Measurements from ENCODE around the gene PRKCE.

The PRKCE gene

DNA sequence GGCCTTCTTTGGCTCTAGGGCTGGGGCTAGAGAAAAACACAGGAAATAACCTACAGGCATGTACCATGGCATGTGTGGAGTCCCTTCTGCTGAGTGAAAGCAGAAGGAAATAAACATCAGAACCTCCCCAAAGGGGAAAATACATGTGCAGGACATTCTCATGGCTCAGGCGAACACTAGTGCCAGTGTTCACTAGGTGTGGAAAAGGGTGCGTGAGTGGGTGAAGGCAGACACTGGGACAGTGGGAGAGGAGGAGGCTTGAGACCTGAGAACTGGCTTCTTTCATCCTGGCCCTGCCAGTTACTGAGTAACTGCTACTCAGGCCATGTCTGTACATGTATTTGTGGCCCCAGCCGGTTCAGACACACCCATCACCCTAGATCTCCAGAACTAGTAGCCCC lies 268.2 kb downstream of the PRKCE start:
- no peak for DNase-seq

DNA sequence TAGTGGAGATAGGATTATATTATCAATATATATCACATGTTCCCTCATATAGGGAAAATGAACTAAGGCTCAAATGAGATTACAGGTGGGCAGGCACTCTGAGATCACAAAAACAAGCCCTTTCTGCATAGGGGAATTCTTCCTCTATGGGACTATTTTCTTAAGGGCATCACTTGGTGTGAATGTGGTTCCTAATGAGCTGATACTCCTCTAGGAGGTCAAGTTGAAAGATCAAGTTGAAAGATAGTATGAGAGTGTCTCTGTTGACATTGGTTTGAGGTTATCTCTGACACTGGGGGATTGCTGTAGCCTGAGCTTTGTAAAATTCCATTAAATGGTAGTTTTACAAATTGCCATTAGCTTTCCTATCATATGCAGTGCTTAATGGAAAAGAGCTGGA lies 270.4 kb downstream of the PRKCE start:
- no peak for DNase-seq

DNA sequence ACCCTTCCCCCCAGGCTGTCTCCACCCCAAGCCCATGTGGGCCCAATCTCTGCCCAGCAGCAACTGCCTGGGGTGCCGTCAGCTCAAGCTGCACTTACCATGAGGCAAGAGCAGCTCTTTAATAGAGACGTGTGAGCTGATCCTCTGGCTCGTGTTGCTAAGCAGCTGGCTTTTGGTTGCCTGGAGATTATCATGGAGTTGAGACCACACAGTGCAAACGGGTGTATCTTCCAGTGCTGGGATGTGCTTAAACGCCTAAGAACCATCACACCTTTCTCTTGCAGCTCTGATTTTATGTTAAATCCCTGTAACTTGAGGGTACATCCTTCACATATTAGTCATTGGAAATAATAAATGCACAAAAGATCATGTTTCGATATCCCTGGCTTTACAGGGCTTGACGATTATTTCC lies 271.1 kb downstream of the PRKCE start:
- no peak for DNase-seq

DNA sequence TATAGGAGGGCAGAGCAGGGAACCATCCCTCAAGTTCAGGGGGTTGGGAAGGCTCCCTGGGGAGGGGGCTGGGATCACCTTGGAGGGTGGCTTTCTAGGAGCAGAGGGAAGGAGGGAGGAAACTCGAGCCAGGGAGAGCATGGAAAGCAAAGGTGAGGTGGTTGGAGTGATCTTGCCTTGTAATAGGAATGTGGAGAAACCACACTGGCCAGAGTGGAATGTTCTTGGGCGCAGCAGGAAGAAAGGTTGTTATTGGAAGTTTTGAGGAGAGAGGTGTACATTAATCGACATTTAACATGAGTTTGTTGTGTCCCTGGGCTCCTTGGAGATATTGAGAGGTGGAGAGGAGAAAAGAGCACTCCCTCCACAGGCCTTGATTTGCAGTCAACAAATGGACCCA lies 272.2 kb downstream of the PRKCE start:
- DNase-seq, result no peak

DNA sequence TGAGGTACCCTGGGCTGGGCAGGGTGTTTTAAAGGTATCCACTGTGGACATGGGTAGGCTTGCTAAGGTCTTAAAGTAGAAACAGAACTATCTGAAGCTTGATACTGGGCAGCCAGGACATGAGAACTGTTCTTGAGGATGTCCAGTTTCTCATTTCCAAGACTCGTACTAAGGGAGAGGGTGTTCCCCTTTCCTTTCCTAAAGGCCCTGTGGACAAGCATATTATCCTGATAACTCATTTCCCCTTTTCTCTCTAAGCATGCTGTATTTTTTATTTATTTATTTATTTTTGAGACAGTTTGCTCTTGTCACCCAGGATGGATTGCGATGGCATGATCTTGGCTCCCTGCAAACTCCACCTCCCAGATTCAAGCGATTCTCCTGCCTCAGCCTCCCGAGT lies 273.6 kb downstream of the PRKCE start:
- DNase-seq, result peak; percentile 39

DNA sequence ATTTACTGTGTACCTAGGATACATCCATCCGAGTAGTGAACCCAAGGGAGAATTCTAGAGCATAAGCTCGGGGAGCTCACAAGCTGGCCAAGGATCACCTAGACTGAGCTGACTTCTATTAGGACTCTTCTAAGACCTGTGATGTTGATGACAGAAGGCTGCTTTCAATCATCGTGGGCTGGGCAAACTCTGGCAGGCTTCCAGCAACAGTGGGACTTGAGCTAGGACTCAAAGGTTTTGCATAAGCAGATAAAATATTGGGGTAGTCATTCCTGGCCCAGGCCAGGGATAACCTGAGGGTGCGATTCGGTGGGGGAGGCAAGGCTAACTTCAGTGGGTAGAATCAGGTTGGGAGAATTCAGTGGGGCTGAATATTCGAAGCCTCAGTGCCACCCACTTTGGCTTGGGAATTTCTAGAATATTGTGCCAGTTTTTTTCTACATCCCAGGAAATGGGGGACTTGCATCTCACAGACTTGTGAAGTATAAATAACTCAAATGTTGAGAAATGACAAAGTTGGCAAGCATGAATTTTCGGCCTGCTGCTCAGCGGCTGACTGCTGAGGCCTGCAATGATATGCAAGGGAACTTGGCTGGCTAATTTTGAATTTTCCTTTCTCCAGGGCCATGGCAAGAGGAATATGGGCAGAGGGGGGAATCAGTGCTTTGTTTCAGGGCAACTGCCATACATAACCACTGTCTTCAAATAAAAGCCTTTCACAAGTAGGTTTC lies 274.3 kb downstream of the PRKCE start:
- DNase-seq, result no peak

DNA sequence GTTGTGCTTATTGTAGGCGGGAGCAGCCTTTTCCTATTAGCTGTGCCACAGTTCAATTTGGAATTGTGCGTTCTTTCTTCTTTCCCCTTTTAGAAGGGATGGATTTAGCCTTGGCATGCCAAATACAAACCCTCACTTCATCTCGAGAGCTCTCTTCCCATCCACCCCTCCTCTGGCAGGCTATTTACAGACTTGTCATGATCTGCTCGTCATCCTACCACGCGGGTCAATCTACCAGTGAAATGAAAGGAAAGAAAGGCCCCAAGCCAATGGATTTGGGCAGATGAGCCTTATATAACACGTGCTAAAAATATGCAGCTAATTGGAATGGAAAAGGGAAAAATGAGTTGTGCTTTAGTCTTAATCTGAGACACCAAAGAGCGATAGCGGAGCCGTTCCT lies 277.5 kb downstream of the PRKCE start:
- DNase-seq, result no peak

DNA sequence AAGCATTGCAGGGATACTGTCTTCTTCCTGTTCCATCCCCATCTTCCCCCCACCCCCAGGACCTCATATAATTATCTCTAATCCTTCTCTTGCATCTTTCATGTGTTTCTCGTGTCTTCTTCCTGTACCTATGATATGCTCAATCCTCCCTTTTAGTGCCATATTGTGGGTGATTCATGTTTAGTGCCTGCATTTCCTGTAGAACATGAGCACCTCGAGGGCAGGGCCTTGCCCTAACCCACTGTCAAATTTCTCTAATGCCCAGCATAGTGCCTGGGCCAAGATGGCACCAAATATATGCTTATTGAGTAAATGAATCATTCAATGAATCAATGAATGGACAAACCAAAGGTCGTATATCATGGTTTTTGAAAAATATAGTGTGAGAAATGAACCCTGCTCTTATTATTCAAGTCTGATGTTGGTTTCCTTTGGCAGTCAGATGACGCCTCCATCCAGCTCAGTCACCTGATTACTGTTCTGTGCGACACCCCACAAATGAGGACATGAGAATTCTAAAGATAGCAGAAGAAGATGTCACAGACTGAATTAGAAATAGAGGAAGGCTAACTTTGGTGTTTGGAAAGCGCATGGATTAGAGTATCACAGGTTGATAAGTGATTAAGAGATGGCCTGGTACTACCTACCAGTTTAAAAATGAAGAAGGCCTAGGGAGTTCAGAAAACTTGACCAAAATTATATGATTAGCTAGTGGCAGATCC lies 278.4 kb downstream of the PRKCE start:
- DNase-seq, result peak; percentile 80

DNA sequence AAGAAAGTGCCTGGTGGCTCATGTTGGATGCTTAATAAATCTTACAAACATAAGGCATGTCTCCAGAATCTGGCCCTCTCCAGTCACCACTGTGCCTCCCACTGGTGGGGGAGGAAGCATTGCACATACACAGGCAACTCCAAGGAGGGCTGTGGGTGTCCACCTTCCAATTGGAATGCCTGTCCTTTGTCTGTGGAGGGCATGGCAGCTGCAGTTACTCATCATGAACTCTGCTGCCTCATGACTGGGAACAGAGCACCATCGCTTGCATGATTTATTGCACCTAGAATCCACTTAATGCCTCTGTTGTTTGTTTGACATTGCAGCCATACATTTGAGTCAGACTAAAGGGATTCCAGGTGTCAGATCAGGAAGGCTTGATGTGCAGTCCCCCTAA lies 278.9 kb downstream of the PRKCE start:
- peak; percentile 30 for DNase-seq

DNA sequence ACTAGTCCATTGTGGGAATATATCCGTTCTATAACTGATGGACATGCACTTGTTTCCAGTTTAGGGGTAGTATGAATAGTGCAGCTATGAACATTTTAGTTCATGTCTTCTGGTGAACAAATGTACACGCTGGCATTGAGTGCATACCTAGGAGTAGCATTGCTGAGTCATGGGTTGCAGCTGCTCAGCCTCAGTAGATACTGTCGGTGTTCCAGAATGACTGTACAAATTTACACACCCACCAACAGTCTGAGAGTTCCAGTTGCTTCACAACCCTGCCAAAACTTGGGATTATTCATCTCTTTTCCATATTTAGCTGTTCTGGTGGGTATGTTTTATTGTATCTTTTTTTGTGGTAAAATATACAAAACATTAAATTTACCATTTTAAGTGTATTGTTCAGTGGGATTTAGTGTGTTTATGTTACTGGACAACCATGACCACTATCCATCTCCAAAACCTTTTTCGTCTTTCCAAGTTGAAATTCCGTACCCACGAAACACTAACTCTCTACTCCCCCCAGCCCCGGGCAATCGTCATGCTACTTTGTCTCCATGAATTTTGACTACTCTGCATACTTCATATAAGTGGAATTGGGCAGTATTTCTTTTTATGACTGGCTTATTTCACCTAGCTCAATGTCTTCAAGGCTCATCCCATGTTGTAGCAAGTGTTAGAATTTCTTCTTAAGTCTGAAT lies 281.0 kb downstream of the PRKCE start:
- no peak for DNase-seq

DNA sequence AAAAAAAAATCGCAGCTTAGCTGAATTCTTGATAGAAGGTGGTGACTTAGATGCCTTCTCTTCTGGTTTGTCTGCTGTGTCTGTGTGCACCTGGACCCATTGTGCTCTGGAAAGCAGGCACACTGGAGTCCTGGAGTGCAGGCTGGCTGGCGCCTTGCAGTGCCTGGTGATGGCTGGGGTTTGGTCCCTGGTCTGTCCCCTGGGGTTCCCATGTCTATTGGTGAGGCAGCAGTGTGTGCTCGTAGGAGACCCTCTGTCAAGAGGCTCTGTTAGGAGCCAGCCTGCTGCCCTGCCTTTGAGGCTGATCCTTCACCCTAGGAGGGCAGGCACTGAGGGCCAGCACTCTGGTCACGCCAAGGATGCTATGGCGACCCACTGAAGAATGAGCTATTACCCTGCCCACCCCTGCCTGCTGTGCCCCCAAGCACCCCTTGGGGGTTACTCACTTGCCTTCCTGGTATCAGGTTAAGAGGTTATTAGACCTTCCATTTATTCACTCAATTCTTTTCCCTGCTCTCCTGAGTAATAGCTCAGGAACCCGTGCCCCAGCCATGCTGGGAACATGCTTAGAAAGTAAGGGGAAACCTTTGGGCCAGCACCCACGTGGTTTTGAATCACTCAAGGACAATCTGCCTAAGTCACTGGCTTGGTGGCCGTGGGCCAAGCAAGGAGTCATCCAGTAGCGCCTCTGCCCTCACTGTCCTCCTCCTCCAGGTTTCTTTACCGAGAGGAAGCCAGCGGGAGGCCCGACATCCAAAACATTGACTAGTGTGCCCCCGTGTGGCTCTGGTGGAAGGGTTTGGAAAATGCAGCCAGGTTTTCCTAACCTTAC lies 284.5 kb downstream of the PRKCE start:
- peak; percentile 98 for DNase-seq

DNA sequence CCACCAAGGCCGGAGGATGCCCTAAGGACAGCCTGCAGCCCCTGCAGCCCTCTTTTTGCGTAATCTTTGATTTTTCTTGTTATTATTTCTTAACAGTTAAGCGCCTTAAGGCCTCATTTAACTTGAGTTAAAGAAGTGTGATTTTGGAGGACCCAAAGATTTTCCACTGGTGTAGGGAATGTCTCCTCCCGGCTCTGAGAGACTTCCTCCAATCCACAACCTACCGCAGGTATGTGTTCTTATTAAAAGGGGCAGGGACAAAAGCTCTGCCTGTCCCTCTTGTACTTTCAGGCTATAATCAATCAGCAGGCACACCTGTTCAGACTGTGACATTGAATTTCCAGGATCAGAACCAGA lies 285.1 kb downstream of the PRKCE start:
- DNase-seq, result no peak

DNA sequence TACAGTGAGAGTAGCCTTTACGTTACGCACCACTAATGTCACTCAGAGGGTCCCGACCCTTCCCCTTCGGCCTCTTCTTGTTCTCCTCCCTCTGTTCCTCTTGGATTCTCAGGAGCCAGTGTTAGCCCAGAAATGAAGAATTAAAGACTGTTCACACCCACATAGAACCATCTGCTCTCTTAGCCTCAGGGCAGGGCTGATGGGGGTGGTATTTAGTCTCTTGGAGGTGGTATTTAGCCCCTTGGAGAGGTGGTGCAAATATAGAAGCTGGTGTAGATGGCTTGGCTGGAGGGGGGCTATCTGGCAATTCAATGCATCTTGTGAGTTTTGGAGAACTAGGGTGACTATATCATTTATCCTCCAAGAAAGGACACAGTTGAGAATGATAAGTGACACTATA lies 286.5 kb downstream of the PRKCE start:
- DNase-seq, result no peak

DNA sequence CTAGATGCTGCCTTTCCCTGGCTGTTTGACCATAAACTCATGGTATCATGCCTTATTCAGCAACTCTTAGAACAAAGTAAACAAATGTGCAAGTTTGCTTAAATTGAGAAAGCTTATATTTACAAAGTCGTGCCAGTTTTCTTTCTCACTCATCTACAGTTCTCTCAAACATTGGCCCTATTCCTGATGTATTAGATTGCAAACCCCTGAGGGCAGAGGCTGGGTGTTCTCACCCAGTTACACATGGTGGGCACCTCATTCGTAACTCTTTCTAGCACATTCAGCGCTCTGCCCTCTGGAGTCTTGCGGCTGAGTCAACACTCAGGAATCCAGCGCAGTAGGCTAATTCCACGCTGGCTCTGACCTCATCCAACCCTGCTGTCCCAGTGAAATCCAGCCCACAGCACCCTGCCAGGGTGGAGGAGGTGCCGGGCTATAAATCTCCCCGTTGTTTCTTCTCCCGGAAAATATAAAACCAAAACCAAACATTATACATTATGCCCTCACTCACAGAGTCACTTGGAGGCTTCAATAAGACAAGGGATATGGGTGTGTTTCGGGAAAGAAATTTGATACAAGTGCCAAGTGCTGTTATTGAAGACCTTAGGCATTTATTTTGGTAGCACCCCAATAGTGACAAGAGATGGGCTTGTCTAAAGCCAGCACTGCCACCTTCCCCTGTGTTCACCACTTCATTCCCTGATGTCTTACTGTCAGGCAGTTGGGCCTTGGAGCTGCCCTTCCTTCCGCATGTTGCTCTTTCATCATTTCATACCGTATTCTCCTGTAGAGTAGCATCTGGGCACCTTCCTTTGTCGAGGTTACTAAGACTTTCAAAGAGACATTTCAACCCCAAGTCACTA lies 287.4 kb downstream of the PRKCE start:
- DNase-seq, result no peak

DNA sequence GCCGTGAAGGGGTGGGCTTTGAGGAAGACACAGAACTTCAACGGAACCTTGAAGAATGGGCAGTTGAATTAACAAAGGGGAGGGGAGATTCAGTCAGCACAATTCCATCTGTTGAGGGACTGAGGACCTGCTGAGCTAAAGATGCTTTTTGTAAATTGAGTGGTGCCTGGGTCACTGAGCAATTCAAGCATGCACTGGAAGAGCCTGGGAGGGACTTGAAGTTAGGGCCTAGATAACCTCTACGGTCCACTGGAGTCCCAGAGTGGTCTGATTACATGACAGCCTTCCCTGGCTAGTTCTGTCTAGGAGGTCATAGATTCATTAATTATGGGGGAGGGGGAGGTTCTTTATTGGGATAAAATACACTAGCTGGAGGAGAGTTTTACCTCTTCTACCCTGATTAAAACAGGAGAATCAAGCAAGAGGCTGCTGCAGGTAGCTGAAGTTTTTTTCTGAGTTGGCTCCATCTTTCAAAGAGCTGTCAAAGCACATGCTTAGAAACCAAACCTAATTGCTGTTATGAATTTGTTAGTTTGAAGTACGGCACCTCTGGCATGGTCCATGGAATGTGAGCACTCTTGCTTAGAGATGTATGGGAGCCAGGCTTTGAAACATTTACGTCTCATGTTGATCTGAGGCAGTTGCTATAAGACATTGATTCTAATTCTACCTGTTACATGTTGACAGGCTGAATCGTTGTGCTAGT lies 290.2 kb downstream of the PRKCE start:
- DNase-seq, result no peak

DNA sequence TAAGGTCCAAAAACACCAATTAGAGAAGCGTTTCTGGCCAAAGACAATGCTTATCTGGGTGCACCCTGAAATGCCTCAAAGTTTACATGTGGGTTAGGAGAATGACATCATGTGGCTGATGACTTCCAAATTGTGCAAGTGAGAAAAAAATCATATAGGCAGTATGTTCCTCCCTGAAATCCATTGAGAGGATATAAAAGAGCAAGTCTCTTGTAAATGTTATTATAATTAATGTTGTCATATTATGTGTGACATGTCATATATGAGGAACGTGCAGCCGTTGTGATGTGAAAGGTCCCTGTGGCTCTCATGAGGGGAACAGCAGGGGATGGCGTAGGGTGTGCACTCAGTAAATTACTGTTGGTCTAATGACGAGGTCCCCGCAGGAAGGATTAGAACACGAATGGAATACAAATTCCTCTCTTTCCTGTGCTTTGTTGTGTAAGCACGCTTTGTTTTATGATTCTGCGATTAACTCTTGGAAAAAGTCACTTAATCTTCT lies 290.8 kb downstream of the PRKCE start:
- peak; percentile 68 for DNase-seq

DNA sequence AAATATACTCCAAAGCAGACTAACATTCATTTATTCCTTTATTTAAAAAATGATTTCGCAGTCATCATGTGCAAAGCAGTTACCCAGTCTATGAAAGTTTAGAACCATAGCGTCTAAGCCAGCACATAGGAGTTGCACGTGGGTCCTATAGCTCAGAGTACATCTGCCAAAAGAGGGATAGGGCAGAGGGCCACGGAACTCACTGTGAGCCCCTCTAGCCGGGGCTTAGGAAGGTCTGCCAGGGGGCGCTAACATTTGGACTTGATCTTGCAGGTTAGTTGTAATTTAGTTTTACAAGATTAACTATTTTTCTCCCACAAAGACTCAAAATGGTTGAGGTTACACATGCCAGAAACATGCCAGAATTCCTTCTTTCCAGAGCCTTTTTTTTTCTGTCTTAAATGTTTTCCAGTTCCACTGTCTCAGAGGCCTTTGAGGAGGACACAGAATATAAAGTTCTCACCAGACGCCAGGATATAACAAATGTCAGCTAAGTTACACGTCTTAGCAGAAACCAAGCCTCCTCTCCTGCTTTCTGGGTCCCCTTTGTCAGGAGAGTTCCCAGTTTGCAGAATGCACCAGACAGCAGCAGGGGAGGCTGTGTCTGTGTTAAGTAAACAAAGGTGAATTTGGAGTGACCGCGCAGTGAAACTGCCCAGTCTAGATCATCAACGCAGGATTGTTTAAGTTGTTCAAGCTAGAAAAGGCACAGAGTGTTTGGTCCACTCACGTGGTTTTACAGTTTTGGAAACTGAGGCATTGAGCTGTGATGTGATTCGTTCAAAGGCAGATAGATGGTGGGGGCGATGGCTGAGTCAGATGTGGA lies 292.0 kb downstream of the PRKCE start:
- DNase-seq, result no peak

DNA sequence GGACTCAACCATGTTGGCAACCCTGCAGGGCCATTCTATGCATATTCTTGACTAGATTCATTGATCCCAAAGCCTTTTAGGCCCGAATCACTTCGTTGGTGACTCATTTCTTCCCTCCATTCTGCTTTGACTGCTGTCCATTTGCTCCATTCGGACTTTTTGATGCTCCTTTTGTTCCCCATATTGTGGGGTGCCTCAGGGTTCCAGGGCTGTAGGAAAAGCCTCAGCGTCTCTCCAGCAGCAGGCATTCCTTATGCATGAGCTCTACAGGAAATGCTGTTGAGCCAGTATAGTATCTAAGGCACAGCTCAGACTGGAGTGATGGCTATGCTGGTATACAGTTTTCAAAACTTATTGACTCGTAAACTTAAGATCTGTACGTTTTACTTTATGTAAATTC lies 292.6 kb downstream of the PRKCE start:
- DNase-seq, result no peak

DNA sequence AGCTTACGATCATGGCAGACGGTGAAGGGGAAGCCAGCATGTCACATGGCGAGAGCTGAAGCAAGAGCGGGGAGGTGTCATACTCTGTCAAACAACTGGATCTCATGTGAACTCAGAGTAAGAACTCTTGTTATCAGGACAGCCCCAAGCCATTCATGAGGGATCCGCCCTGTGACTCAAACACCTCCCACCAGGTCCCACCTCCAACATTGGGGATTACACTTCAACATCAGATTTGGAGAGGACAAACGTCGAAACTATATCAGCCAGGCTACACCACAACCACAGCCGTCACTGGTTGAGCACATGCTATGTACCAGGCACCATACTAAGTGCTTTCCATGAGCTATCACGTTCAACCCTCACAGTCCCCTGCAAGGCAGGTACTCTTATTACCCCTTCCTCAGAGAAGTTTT lies 293.8 kb downstream of the PRKCE start:
- no peak for DNase-seq

DNA sequence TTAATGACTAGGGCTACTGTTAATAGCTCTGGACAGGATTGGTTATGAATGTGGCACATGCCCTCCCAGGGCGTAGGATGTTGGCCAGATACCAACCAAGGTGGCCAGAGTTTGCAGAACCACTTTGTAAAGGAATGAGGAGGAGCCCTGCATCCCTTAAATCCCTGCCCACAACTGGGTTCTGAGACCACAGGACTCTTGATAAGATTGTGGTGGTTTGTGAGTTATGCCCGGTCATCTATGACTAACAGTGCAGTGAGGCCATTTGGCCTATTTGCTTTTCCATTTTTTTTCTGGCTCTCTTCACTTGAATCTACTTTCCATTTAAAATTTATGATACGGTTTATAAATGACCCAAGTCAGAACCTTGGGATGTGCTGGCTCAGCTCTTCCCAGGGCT lies 294.5 kb downstream of the PRKCE start:
- no peak for DNase-seq

All from inflammatory macrophage treated with lipopolysaccharide for 4 hours (primary cell).